GM12878 (cell line): ENCODE measurements around the gene HYAL1. TPM values are rescaled to one million over a fixed set of nuclear protein-coding genes. Genes with fewer than 3 reads are reported as not detected.

Experiments
- ATAC-seq: fragments of 200-7000 bp; cut with Tn5 transposase; 3 replicates; pipeline ENCODE4 v1.9.1; 2020; ENCODE audit warnings: mild to moderate bottlenecking, moderate library complexity
- BruUV-seq: library from RNA; stranded (reverse); fragments of 400-500 nt; replicated peaks from 2 replicates; lab custom pipeline; 2021; lab: Mats Ljungman, UMichigan
- CTCF ChIA-PET: fragments of 300-600 bp; sonication (Branson Sonifier 250); formaldehyde crosslinking; extraction: SDS; loops from one replicate; lab custom pipeline; 2021; ENCODE audit warnings: inconsistent platforms; lab: Yijun Ruan, JAX
- POLR2A ChIA-PET: fragments of 350-600 bp; formaldehyde crosslinking; extraction: SDS; loops from one replicate; lab custom pipeline; 2021; ENCODE audit warnings: inconsistent platforms; lab: Charles Lee
- RAD21 ChIA-PET: fragments of 300-600 bp; sonication (Branson Sonifier 250); formaldehyde crosslinking; loops from one replicate; lab custom pipeline; 2023; ENCODE audit warnings: antibody characterized with exemption; ENCODE audit not compliant: unreplicated experiment; lab: Charles Lee
- SMC1A ChIA-PET: fragments of 300-600 bp; sonication (Branson Sonifier 250); formaldehyde crosslinking; loops from one replicate; lab custom pipeline; 2023; ENCODE audit not compliant: unreplicated experiment, uncharacterized antibody; lab: Charles Lee
- DNase-seq: peaks from one replicate; pipeline ENCODE4 v3.0.0-alpha.2; 2011; ENCODE audit warnings: low read depth, low spot score
- FAIRE-seq: peaks from 3 replicates; lab custom pipeline; 2011; peaks lifted over from hg19 to GRCh38; lab: Jason Lieb, UNC
- H2AFZ ChIP-seq: 2 replicates; pipeline ENCODE4 v1.6.0; 2011; ENCODE audit warnings: low read depth, low read length, control low read depth; ENCODE audit not compliant: control insufficient read depth
- H3K27ac ChIP-seq: 2 replicates; pipeline ENCODE4 v1.5.1; 2011; ENCODE audit warnings: control low read depth; ENCODE audit not compliant: control insufficient read depth, insufficient read depth
- H3K27me3 ChIP-seq, 2 experiments: replicated peaks in 1 of 2; 2 replicates each; pipeline versions ENCODE4 v1.6.0 to v1.6.1; 2011; ENCODE audit warnings: low read length in 1 of 2; ENCODE audit not compliant: control insufficient read depth in 2 of 2, insufficient read depth in 2 of 2
- H3K36me3 ChIP-seq, 2 experiments: 2 replicates each; pipeline ENCODE4 v1.5.1; 2011; ENCODE audit warnings: low read length in 1 of 2; ENCODE audit not compliant: control insufficient read depth in 2 of 2, insufficient read depth in 2 of 2
- H3K4me1 ChIP-seq: 2 replicates; pipeline ENCODE4 v1.6.1; 2011; ENCODE audit warnings: mild to moderate bottlenecking, low read length, moderate library complexity, mixed read lengths; ENCODE audit not compliant: control insufficient read depth, insufficient read depth
- H3K4me2 ChIP-seq: 2 replicates; pipeline ENCODE4 v1.6.0; 2011; ENCODE audit warnings: control low read depth; ENCODE audit not compliant: control insufficient read depth, insufficient read depth
- H3K4me3 ChIP-seq: fragments of 200-600 bp; sonication (generic); 2 replicates; pipeline ENCODE4 v1.5.1; 2016
- H3K79me2 ChIP-seq: 2 replicates; pipeline ENCODE4 v1.6.0; 2011; ENCODE audit warnings: low read length; ENCODE audit not compliant: control insufficient read depth, insufficient read depth
- H3K9ac ChIP-seq: 2 replicates; pipeline ENCODE4 v1.8.0; 2011; ENCODE audit warnings: low read length, control low read depth, mixed read lengths; ENCODE audit not compliant: control insufficient read depth, insufficient read depth
- H3K9me3 ChIP-seq: replicated peaks from 3 replicates; pipeline ENCODE4 v1.5.1; 2011; ENCODE audit warnings: mild to moderate bottlenecking, low read length; ENCODE audit not compliant: control insufficient read depth, insufficient read depth
- H4K20me1 ChIP-seq: 2 replicates; pipeline ENCODE4 v1.6.0; 2011; ENCODE audit not compliant: control insufficient read depth, insufficient read depth
- BMI1 ChIP-seq: fragments of 450-650 bp; IDR thresholded peaks from 2 replicates; pipeline ENCODE4 v1.6.1; 2016; ENCODE audit warnings: mild to moderate bottlenecking, moderate library complexity, borderline replicate concordance
- MTA2 ChIP-seq: fragments of 450-650 bp; IDR thresholded peaks from 2 replicates; pipeline ENCODE4 v1.6.1; 2016; ENCODE audit warnings: low read depth, mild to moderate bottlenecking, moderate library complexity
- RAD51 ChIP-seq: fragments of 450-650 bp; IDR thresholded peaks from 2 replicates; pipeline ENCODE4 v1.6.1; 2016; ENCODE audit warnings: moderate library complexity, mild to moderate bottlenecking, inconsistent platforms
- RB1 ChIP-seq: fragments of 450-650 bp; formaldehyde crosslinking; IDR thresholded peaks from 2 replicates; pipeline ENCODE4 v1.6.1; 2017; ENCODE audit warnings: mild to moderate bottlenecking, borderline replicate concordance
- RBBP5 ChIP-seq: fragments of 200-600 bp; sonication (generic); conservative IDR thresholded peaks from 2 replicates; pipeline ENCODE4 v1.6.1; 2016
- SRF ChIP-seq, 2 experiments: IDR thresholded peaks; 2 replicates each; pipeline ENCODE4 v1.6.1; 2011; ENCODE audit warnings: low read depth in 2 of 2, low read length in 2 of 2, mild to moderate bottlenecking in 1 of 2, moderate library complexity in 1 of 2
- WGBS: methylation state at CpG from one replicate; pipeline ENCODE4 v1.1.6; 2016; ENCODE audit warnings: low lambda C conversion rate; ENCODE audit not compliant: insufficient replicate concordance, insufficient coverage; ENCODE audit errors: missing lambda C conversion rate; 5-methylcytosine and 5-hydroxymethylcytosine counted together
- in situ Hi-C: fragments of 300-500 bp; cut with MboI; formaldehyde crosslinking; loops from 9 replicates; pipeline ENCODE4 v1.14.3; 2018; ENCODE audit warnings: mixed read lengths
- intact Hi-C: fragments of 100-400 bp; cut with micrococcal nuclease; formaldehyde crosslinking; loops from one replicate; pipeline ENCODE4 v1.14.2; 2022; ENCODE audit not compliant: unreplicated experiment
- polyA plus RNA-seq, 11 experiments: library from polyadenylated mRNA; depleted of rRNA in 4 of 11; unstranded in 6 of 11; stranded (reverse) in 5 of 11; fragments of >200 nt; fragmentation: Nextera tagmentation in 4 of 11; fragmentation: Illumina TruSeq in 1 of 11; extraction: Ambion mirVana in 4 of 11; extraction: Trizol in 1 of 11; gene quantifications; 1 replicate in 1 of 11; 2 replicates in 10 of 11; pipeline versions ENCODE4 v1.2.1 to v1.2.3, GENCODE V29; 2011 to 2016; ENCODE audit warnings: inconsistent platforms in 2 of 11, missing spikeins in 2 of 11, low read depth in 1 of 11
- total RNA-seq, 4 experiments: library from RNA; depleted of rRNA in 3 of 4; stranded (reverse); fragments of >200 nt in 3 of 4; fragmentation: Illumina TruSeq in 1 of 4; extraction: Trizol in 1 of 4; gene quantifications; 2 replicates each; pipeline versions ENCODE4 v1.2.1 to v1.2.3, GENCODE V29; 2013 to 2021
- TF ChIP-seq, protein P1 (sequence below): fragments of 450-650 bp; IDR thresholded peaks from 2 replicates; pipeline ENCODE4 v1.6.1; 2016; ENCODE audit warnings: mild to moderate bottlenecking, moderate library complexity, borderline replicate concordance
- TF ChIP-seq, protein P2 (sequence below): IDR thresholded peaks from 2 replicates; pipeline ENCODE4 v1.6.1; 2012; ENCODE audit warnings: low read depth, low read length, improper control_type of control experiment
- TF ChIP-seq, protein P3 (sequence below): IDR thresholded peaks from 2 replicates; pipeline ENCODE4 v1.6.1; 2012; ENCODE audit warnings: mild to moderate bottlenecking, low read depth, low read length
- TF ChIP-seq, protein P4 (sequence below): fragments of 450-650 bp; IDR thresholded peaks from 2 replicates; pipeline ENCODE4 v1.6.1; 2017; ENCODE audit warnings: mild to moderate bottlenecking

HYAL1 gene
- total and polyA plus RNA-seq, 10 of the 15 experiments (the other 5 are each of a cell fraction or from before 2014, with no cell fraction given) = 0.04 to 0.55 (median 0.18) TPM; not detected in 2

DNA sequence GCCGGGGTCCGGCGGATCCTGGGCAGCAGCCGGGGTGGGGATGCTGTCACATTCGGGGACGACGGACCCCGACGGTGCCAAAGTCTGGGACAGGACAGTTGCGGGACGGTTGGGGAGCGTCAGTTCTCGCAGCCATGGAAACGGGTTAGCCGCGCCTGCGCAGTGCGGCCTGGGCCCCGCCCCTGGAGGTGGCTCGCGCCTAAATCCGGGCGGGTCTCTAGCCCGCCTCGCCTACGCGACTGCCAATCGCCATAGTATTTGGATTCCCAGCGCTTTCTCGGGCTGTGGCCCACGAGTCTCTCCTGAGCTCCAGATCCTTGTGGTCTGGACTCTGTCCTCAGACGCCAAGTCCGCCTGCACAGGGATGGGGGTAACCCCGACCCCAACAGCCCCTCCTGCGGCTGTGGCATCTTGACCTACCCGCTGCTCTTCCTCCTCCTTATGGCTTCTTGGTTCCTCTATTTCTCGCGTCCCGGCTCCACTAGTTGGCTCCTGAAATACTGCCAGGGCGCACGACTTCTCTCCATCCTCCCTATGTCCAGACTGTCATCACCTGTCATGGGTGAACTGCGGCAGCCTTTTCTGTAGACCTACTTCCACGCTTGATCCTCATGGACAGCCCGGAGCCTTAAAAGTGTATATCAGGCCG lies 42.3 kb upstream of the HYAL1 start, which contains the start of gene ZMYND10 (continued):
- TF ChIP-seq SRF (IDR thresholded peaks at IDR 0.05; ENCODE audit: low read depth in 2 of 2, low read length in 2 of 2) (no peak), BMI1 (peak; percentile 58)

DNA sequence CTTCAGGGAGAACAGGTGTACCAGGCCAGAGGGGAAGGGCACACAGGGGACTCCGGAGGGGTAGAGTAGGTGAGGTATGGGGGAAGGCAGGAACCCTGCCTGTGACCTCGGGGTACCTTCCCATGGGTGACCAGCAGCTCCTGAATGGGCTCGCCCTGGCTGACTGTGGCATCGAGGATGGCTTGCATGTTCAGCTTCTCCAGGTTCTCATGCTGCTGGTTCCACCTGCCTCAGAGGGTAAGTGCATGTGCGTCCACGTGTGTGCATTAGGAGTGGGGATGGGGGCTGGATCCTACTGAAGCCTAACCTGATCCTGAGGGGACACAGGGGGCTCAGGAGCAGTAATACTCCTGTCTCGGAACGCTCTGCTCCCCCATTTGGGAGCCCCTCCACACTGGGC lies 41.6 kb upstream of the HYAL1 start:
- DNase-seq (no peak), ATAC-seq (no peak), FAIRE-seq (no peak)
- BruUV-seq = no TSS peak
- ChIA-PET CTCF (interaction anchor here (0.9 to 1.6 kb wide), 6 partner anchors 8 to 268 kb away, joined by 3 to 4 read pairs (median 3); no protein-coding TSS in a partner anchor), SMC1A (no interaction called here), RAD21 (no interaction called here), POLR2A (interaction anchor here (0.7 to 1.3 kb wide), 3 partner anchors 8 to 169 kb away, joined by 3 read pairs; no protein-coding TSS in a partner anchor)
- H3K27me3 ChIP-seq = no peaks in the 10 kb centered on the region
- no peaks in the 10 kb centered on the region for H3K9me3 ChIP-seq
- H3K4me1 ChIP-seq = peaks cover 16% of the 10 kb centered on the region
- H2AFZ ChIP-seq = no peak overlapping the region
- H3K4me2 ChIP-seq = no peak overlapping the region; the same call in 1 of the 2 replicates
- H3K27ac ChIP-seq = no peak overlapping the region
- H3K4me3 ChIP-seq = peak overlapping the region; percentile 58; the same call in 1 of the 2 replicates
- H3K36me3 ChIP-seq = peaks cover 0 to 5% of the 10 kb centered on the region in 2 experiments; a peak in 1 of 4 replicates
- no peaks in the 10 kb centered on the region for H4K20me1 ChIP-seq
- intact Hi-C loops = no loop called here
- WGBS = 62% methylated on average over 6 of the region's 8 CpGs
- in situ Hi-C loops = loop anchor here (5.0 kb wide), 1 partner anchor 202 kb away; no protein-coding TSS in a partner anchor
- H3K9ac ChIP-seq = no peak overlapping the region
- peaks cover 13% of the 10 kb centered on the region for H3K79me2 ChIP-seq
- TF ChIP-seq, protein P1, sequence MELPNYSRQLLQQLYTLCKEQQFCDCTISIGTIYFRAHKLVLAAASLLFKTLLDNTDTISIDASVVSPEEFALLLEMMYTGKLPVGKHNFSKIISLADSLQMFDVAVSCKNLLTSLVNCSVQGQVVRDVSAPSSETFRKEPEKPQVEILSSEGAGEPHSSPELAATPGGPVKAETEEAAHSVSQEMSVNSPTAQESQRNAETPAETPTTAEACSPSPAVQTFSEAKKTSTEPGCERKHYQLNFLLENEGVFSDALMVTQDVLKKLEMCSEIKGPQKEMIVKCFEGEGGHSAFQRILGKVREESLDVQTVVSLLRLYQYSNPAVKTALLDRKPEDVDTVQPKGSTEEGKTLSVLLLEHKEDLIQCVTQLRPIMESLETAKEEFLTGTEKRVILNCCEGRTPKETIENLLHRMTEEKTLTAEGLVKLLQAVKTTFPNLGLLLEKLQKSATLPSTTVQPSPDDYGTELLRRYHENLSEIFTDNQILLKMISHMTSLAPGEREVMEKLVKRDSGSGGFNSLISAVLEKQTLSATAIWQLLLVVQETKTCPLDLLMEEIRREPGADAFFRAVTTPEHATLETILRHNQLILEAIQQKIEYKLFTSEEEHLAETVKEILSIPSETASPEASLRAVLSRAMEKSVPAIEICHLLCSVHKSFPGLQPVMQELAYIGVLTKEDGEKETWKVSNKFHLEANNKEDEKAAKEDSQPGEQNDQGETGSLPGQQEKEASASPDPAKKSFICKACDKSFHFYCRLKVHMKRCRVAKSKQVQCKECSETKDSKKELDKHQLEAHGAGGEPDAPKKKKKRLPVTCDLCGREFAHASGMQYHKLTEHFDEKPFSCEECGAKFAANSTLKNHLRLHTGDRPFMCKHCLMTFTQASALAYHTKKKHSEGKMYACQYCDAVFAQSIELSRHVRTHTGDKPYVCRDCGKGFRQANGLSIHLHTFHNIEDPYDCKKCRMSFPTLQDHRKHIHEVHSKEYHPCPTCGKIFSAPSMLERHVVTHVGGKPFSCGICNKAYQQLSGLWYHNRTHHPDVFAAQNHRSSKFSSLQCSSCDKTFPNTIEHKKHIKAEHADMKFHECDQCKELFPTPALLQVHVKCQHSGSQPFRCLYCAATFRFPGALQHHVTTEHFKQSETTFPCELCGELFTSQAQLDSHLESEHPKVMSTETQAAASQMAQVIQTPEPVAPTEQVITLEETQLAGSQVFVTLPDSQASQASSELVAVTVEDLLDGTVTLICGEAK = no peak
- TF ChIP-seq, protein P2, sequence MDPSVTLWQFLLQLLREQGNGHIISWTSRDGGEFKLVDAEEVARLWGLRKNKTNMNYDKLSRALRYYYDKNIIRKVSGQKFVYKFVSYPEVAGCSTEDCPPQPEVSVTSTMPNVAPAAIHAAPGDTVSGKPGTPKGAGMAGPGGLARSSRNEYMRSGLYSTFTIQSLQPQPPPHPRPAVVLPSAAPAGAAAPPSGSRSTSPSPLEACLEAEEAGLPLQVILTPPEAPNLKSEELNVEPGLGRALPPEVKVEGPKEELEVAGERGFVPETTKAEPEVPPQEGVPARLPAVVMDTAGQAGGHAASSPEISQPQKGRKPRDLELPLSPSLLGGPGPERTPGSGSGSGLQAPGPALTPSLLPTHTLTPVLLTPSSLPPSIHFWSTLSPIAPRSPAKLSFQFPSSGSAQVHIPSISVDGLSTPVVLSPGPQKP = no peak
- TF ChIP-seq MTA2 (no peak), RBBP5 (no peak), RB1 (no peak), RAD51 (no peak)
- TF ChIP-seq, protein P3, sequence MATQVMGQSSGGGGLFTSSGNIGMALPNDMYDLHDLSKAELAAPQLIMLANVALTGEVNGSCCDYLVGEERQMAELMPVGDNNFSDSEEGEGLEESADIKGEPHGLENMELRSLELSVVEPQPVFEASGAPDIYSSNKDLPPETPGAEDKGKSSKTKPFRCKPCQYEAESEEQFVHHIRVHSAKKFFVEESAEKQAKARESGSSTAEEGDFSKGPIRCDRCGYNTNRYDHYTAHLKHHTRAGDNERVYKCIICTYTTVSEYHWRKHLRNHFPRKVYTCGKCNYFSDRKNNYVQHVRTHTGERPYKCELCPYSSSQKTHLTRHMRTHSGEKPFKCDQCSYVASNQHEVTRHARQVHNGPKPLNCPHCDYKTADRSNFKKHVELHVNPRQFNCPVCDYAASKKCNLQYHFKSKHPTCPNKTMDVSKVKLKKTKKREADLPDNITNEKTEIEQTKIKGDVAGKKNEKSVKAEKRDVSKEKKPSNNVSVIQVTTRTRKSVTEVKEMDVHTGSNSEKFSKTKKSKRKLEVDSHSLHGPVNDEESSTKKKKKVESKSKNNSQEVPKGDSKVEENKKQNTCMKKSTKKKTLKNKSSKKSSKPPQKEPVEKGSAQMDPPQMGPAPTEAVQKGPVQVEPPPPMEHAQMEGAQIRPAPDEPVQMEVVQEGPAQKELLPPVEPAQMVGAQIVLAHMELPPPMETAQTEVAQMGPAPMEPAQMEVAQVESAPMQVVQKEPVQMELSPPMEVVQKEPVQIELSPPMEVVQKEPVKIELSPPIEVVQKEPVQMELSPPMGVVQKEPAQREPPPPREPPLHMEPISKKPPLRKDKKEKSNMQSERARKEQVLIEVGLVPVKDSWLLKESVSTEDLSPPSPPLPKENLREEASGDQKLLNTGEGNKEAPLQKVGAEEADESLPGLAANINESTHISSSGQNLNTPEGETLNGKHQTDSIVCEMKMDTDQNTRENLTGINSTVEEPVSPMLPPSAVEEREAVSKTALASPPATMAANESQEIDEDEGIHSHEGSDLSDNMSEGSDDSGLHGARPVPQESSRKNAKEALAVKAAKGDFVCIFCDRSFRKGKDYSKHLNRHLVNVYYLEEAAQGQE = no peak
- TF ChIP-seq, protein P4, sequence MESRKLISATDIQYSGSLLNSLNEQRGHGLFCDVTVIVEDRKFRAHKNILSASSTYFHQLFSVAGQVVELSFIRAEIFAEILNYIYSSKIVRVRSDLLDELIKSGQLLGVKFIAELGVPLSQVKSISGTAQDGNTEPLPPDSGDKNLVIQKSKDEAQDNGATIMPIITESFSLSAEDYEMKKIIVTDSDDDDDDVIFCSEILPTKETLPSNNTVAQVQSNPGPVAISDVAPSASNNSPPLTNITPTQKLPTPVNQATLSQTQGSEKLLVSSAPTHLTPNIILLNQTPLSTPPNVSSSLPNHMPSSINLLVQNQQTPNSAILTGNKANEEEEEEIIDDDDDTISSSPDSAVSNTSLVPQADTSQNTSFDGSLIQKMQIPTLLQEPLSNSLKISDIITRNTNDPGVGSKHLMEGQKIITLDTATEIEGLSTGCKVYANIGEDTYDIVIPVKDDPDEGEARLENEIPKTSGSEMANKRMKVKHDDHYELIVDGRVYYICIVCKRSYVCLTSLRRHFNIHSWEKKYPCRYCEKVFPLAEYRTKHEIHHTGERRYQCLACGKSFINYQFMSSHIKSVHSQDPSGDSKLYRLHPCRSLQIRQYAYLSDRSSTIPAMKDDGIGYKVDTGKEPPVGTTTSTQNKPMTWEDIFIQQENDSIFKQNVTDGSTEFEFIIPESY = no peak
